Spleen (tissue), 7 donors: Measurements from ENCODE around the gene PSME3IP1.

Source experiments
- CTCF ChIP-seq, 11 experiments: fragments of 200-600 bp in 7 of 11; fragments of 450-650 bp in 4 of 11; sonication (generic) in 4 of 11; IDR thresholded peaks in 8 of 11; conservative IDR thresholded peaks in 3 of 11; 1 replicate in 7 of 11; 2 replicates in 4 of 11; pipeline versions ENCODE4 v1.4.0 to v1.8.0; 2016 to 2021; ENCODE audit warnings: antibody characterized with exemption in 11 of 11, inconsistent platforms in 4 of 11, mild to moderate bottlenecking in 1 of 11
- POLR2A ChIP-seq, 3 donors: fragments of 450-650 bp; IDR thresholded peaks; one replicate each; pipeline ENCODE4 v1.5.1; 2017; ENCODE audit warnings: antibody characterized with exemption in 3 of 3, mild to moderate bottlenecking in 1 of 3
- POLR2AphosphoS5 ChIP-seq, 3 donors: sonication (generic); formaldehyde crosslinking; IDR thresholded peaks; one replicate each; pipeline ENCODE4 v1.5.1; 2017; ENCODE audit warnings: antibody characterized with exemption in 3 of 3
- donor health status: DM: no; HTN: no; CAD: no; lungs with moderate emphysema.
- donor health status: DM: no; HTN: no; CAD: no.
- donor health status: DM: no; HTN: no; CAD: no.

GRCh38 chr16:57166951-57167350, 18.9 kb downstream of the PSME3IP1 start:
- TF ChIP-seq CTCF (IDR thresholded peaks at IDR 0.05 in 8 of 11, conservative IDR thresholded peaks at IDR 0.05 in 3 of 11) (no peak), POLR2A (IDR thresholded peaks at IDR 0.05) (no peak), POLR2AphosphoS5 (IDR thresholded peaks at IDR 0.05) (peak in 1 of 3 donors; percentile 48)
